Natural killer cell (primary cell): Measurements from ENCODE around the gene ALS2. TPM values are rescaled to one million over a fixed set of nuclear protein-coding genes. Genes with fewer than 3 reads are reported as not detected.

Experiments
- ATAC-seq, 3 donors: fragments of 150-1000 bp in 2 of 3; fragments of 200-7000 bp in 1 of 3; cut with Tn5 transposase; 1 replicate in 1 of 3; 2 replicates in 2 of 3; pipeline ENCODE4 v1.10.0; 2021; ENCODE audit warnings: mild to moderate bottlenecking in 2 of 3, moderate library complexity in 2 of 3
- DNase-seq, 2 donors: peaks; one replicate each; pipeline versions ENCODE4 v3.0.0 to v3.0.0-alpha.2; 2013 to 2021; ENCODE audit warnings: mixed read lengths in 1 of 2
- H3K27ac ChIP-seq: one replicate; pipeline ENCODE4 v1.5.1; 2013; ENCODE audit warnings: mild to moderate bottlenecking, low read length
- H3K27me3 ChIP-seq: one replicate; pipeline ENCODE4 v1.6.1; 2013; ENCODE audit warnings: low read length; ENCODE audit not compliant: control insufficient read depth, insufficient read depth
- H3K36me3 ChIP-seq: one replicate; pipeline ENCODE4 v1.6.1; 2013; ENCODE audit warnings: low read length; ENCODE audit not compliant: control insufficient read depth, insufficient read depth
- H3K4me1 ChIP-seq: one replicate; pipeline ENCODE4 v1.6.1; 2013; ENCODE audit warnings: low read length; ENCODE audit not compliant: control insufficient read depth, insufficient read depth
- H3K4me3 ChIP-seq: one replicate; pipeline ENCODE4 v1.5.1; 2013; ENCODE audit warnings: low read length
- H3K9me3 ChIP-seq: one replicate; pipeline ENCODE4 v1.6.1; 2013; ENCODE audit warnings: low read length; ENCODE audit not compliant: control insufficient read depth, insufficient read depth
- H3K27ac Mint-ChIP-seq, 2 donors: one replicate each; pipeline ENCODE4 v1.8.0; 2022; ENCODE audit warnings: mild to moderate bottlenecking in 2 of 2, mixed read lengths in 2 of 2, moderate library complexity in 1 of 2
- H3K27me3 Mint-ChIP-seq, 2 donors: one replicate each; pipeline ENCODE4 v1.8.0; 2022; ENCODE audit warnings: low read depth in 2 of 2, mixed read lengths in 2 of 2
- H3K36me3 Mint-ChIP-seq: one replicate; pipeline ENCODE4 v1.8.0; 2022; ENCODE audit warnings: mixed read lengths
- H3K4me1 Mint-ChIP-seq, 2 donors: one replicate each; pipeline ENCODE4 v1.8.0; 2022; ENCODE audit warnings: mixed read lengths in 2 of 2
- H3K4me3 Mint-ChIP-seq: one replicate; pipeline ENCODE4 v1.8.0; 2022; ENCODE audit warnings: mild to moderate bottlenecking, moderate library complexity, mixed read lengths
- H3K9me3 Mint-ChIP-seq, 2 donors: one replicate each; pipeline ENCODE4 v1.8.0; 2022; ENCODE audit warnings: mixed read lengths in 2 of 2
- whole genome bisulfite sequencing: methylation state at CpG from one replicate; pipeline ENCODE4 v1.1.7; 2013; ENCODE audit warnings: missing lambda C conversion rate; ENCODE audit not compliant: insufficient coverage; 5-methylcytosine and 5-hydroxymethylcytosine counted together
- intact Hi-C: fragments of 100-400 bp; cut with micrococcal nuclease; formaldehyde crosslinking; loops from one replicate; pipeline ENCODE4 v1.14.2; 2022
- total RNA-seq, 4 donors: library from RNA; stranded (reverse); fragments of 120-200 nt in 1 of 4; gene quantifications; one replicate each; pipeline versions ENCODE4 v1.2.3 to v1.2.4, GENCODE V29; 2013 to 2022
- TF ChIP-seq, protein P1 (sequence below): fragments of 200-600 bp; IDR thresholded peaks from one replicate; pipeline ENCODE4 v1.8.0; 2022; ENCODE audit warnings: antibody characterized with exemption

Gene ALS2
- total RNA-seq, 3 donors from 2014 or later (not counting 1 experiment from before 2014, with no cell fraction given) = 15.0 to 28.6 (median 19.1) TPM

DNA sequence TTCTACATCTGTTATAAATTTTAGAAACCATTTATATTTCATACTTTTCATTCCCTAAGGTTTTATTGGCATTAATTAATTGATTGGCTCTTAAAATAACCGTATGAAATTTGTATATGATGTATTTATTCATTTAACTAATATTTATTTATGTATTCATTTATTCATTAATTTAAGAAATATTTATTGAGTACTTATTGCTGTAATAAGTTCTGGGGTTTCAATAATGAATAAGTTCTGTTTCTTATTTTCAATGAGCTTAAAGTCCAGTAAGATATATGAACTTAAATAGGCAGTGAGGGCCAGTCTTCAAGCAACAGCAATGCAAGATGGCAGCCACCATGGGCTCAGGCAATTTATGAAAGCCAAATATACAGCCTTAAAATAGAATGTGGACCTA lies 43.5 kb upstream of the ALS2 start:
- Mint-ChIP-seq H3K36me3 (no peaks in the 10 kb centered on the region), H3K9me3 (no peaks in the 10 kb centered on the region), H3K4me1 (no peaks in the 10 kb centered on the region), H3K4me3 (no peak overlapping the region), H3K27me3 (peaks cover 15% of the 10 kb centered on the region in 2 donors), H3K27ac (no peak overlapping the region)
- no peak for ATAC-seq
- Histone ChIP-seq H3K36me3 (no peaks in the 10 kb centered on the region), H3K4me3 (no peak overlapping the region), H3K9me3 (no peaks in the 10 kb centered on the region), H3K27ac (no peak overlapping the region), H3K4me1 (no peaks in the 10 kb centered on the region), H3K27me3 (peaks cover 3% of the 10 kb centered on the region)
- TF ChIP-seq, protein P1, sequence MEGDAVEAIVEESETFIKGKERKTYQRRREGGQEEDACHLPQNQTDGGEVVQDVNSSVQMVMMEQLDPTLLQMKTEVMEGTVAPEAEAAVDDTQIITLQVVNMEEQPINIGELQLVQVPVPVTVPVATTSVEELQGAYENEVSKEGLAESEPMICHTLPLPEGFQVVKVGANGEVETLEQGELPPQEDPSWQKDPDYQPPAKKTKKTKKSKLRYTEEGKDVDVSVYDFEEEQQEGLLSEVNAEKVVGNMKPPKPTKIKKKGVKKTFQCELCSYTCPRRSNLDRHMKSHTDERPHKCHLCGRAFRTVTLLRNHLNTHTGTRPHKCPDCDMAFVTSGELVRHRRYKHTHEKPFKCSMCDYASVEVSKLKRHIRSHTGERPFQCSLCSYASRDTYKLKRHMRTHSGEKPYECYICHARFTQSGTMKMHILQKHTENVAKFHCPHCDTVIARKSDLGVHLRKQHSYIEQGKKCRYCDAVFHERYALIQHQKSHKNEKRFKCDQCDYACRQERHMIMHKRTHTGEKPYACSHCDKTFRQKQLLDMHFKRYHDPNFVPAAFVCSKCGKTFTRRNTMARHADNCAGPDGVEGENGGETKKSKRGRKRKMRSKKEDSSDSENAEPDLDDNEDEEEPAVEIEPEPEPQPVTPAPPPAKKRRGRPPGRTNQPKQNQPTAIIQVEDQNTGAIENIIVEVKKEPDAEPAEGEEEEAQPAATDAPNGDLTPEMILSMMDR = no peak
- intact Hi-C loops = no loop called here
- DNase-seq = no peak
- no CpG with 5 or more reads among the region's 1 CpG for WGBS

DNA sequence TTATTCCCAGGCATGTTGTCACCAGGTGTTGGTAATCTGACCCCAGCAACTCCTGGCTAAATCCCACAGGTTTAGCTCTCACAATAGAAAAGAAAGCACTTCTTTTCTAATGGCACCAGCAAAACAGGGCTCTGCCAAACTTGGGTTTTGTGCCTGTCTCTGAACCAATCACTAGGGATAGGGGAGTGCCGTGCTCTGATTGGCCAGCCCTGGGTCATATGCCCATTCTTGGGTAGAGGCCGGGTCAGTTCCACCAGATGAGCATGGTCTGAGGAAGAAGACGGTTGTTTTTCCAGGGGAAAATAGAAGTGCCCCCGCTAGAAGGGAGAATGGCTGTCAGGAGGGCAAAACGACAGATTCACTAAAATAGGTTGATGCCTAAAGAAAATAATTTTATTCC lies 40.3 kb upstream of the ALS2 start:
- no peaks in the 10 kb centered on the region for H3K36me3 Mint-ChIP-seq
- H3K4me1 Mint-ChIP-seq = no peaks in the 10 kb centered on the region
- TF ChIP-seq, protein P1 = no peak
- H3K36me3 ChIP-seq = no peaks in the 10 kb centered on the region
- no peaks in the 10 kb centered on the region for H3K9me3 ChIP-seq
- intact Hi-C loops = no loop called here
- no peak overlapping the region for H3K27ac ChIP-seq
- H3K27me3 ChIP-seq = peaks cover 3% of the 10 kb centered on the region
- H3K4me3 ChIP-seq = no peak overlapping the region
- no peak overlapping the region for H3K27ac Mint-ChIP-seq
- DNase-seq (no peak), ATAC-seq (no peak)
- WGBS = 92% methylated on average over 5 of the region's 5 CpGs
- peaks cover 8 to 19% of the 10 kb centered on the region in 2 donors for H3K27me3 Mint-ChIP-seq
- H3K4me1 ChIP-seq = no peaks in the 10 kb centered on the region
- H3K9me3 Mint-ChIP-seq = no peaks in the 10 kb centered on the region
- no peak overlapping the region for H3K4me3 Mint-ChIP-seq

DNA sequence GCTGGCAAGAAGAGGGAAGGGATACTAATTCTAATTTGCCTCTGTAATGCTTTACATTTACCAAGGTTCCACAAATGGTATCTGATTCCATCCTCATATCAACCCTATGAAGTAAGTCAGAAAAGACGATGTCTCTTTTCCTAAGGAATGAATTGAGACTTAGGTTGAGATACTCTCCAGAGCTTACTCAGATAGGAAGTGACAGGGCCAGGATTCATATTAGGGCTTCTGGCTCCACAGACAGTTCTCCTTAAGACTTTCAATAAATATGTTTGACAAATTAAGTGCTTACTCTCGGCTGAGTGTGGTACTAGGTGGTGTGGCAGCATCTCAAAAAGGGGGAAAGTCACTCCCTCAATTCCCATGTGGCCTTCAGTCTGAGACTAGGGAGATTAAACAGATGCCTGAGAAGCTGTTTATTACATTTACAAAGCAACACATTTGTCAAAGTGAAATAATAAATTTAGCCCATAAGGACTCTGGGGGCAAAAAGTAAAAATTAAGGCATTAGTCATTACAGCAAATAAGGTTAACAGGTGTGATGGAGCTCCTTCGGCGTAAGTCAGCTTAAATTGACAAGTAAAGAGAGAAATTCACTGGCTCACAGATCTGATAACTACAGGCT lies 39.8 kb upstream of the ALS2 start:
- intact Hi-C loops = no loop called here
- Histone ChIP-seq H3K9me3 (no peaks in the 10 kb centered on the region), H3K4me1 (no peaks in the 10 kb centered on the region), H3K4me3 (no peak overlapping the region), H3K27me3 (peaks cover 3% of the 10 kb centered on the region), H3K36me3 (no peaks in the 10 kb centered on the region), H3K27ac (no peak overlapping the region)
- Mint-ChIP-seq H3K4me1 (no peaks in the 10 kb centered on the region), H3K4me3 (no peak overlapping the region), H3K27me3 (peaks cover 5 to 19% of the 10 kb centered on the region in 2 donors), H3K27ac (no peak overlapping the region), H3K36me3 (no peaks in the 10 kb centered on the region), H3K9me3 (no peaks in the 10 kb centered on the region)
- TF ChIP-seq, protein P1 = no peak
- ATAC-seq (no peak), DNase-seq (no peak)
- WGBS = 90% methylated on average over 4 of the region's 4 CpGs
